Calu3 (cell line): Measurements from ENCODE around the gene KDM2A. TPM values are rescaled to one million over a fixed set of nuclear protein-coding genes. Genes with fewer than 3 reads are reported as not detected.

Experiments used
- BruUV-seq: library from RNA; stranded (reverse); fragments of 400-500 nt; replicated peaks from 2 replicates; lab custom pipeline; 2021; lab: Mats Ljungman, UMichigan
- CTCF ChIA-PET: fragments of 300-600 bp; sonication (Branson Sonifier 250); formaldehyde crosslinking; loops from one replicate; lab custom pipeline; 2022; ENCODE audit warnings: antibody characterized with exemption; lab: Charles Lee
- DNase-seq: peaks from one replicate; pipeline ENCODE4 v3.0.0; 2022
- H3K27ac Mint-ChIP-seq: one replicate; pipeline ENCODE4 v1.8.0; 2022; ENCODE audit warnings: mixed read lengths; ENCODE audit not compliant: unreplicated experiment
- H3K27me3 Mint-ChIP-seq: one replicate; pipeline ENCODE4 v1.8.0; 2022; ENCODE audit warnings: mixed read lengths; ENCODE audit not compliant: unreplicated experiment
- H3K36me3 Mint-ChIP-seq: one replicate; pipeline ENCODE4 v1.8.0; 2022; ENCODE audit warnings: mild to moderate bottlenecking, moderate library complexity, mixed read lengths; ENCODE audit not compliant: insufficient read depth, unreplicated experiment
- H3K4me1 Mint-ChIP-seq: one replicate; pipeline ENCODE4 v1.8.0; 2022; ENCODE audit warnings: mild to moderate bottlenecking, low read depth, mixed read lengths; ENCODE audit not compliant: unreplicated experiment
- H3K4me3 Mint-ChIP-seq: one replicate; pipeline ENCODE4 v1.8.0; 2022; ENCODE audit warnings: mild to moderate bottlenecking, low read depth, moderate library complexity, mixed read lengths; ENCODE audit not compliant: unreplicated experiment
- H3K9me3 Mint-ChIP-seq: one replicate; pipeline ENCODE4 v1.8.0; 2022; ENCODE audit warnings: low read depth, mixed read lengths; ENCODE audit not compliant: unreplicated experiment
- CTCF ChIP-seq: fragments of 200-600 bp; IDR thresholded peaks from one replicate; pipeline ENCODE4 v1.8.0; 2022; ENCODE audit warnings: antibody characterized with exemption; ENCODE audit not compliant: unreplicated experiment
- intact Hi-C: fragments of 100-400 bp; cut with micrococcal nuclease; formaldehyde crosslinking; loops from one replicate; pipeline ENCODE4 v1.10.0; 2022; ENCODE audit not compliant: unreplicated experiment
- total RNA-seq: library from RNA; stranded (reverse); gene quantifications from 2 replicates; pipeline ENCODE4 v1.2.3, GENCODE V29; 2022

The KDM2A gene
- total RNA-seq, 1 experiment from 2014 or later, result 73.2 TPM

- CTCF ChIA-PET, result no interaction called here
- Mint-ChIP-seq H3K4me1 (no peaks in the 10 kb centered on the region), H3K27ac (no peak overlapping the region), H3K36me3 (peaks cover 17% of the 10 kb centered on the region), H3K4me3 (no peak overlapping the region), H3K9me3 (no peaks in the 10 kb centered on the region), H3K27me3 (no peaks in the 10 kb centered on the region)
- no peak for DNase-seq
- intact Hi-C loops, result no loop called here
- TF ChIP-seq CTCF, result no peak
- BruUV-seq, result no TSS peak
Observed at GRCh38 chr11:67178878-67179277, 59.8 kb downstream of the KDM2A start.

- CTCF ChIA-PET, result no interaction called here
- H3K27me3 Mint-ChIP-seq, result no peaks in the 10 kb centered on the region
- H3K4me3 Mint-ChIP-seq, result no peak overlapping the region
- no peak for DNase-seq
- H3K4me1 Mint-ChIP-seq, result no peaks in the 10 kb centered on the region
- no TSS peak for BruUV-seq
- intact Hi-C loops, result no loop called here
- no peak for TF ChIP-seq CTCF
- H3K27ac Mint-ChIP-seq, result no peak overlapping the region
- H3K9me3 Mint-ChIP-seq, result no peaks in the 10 kb centered on the region
- H3K36me3 Mint-ChIP-seq, result peaks cover 17% of the 10 kb centered on the region
Observed at GRCh38 chr11:67179892-67180490, 60.9 kb downstream of the KDM2A start.

- H3K27me3 Mint-ChIP-seq, result no peaks in the 10 kb centered on the region
- H3K4me1 Mint-ChIP-seq, result no peaks in the 10 kb centered on the region
- no TSS peak for BruUV-seq
- no peaks in the 10 kb centered on the region for H3K9me3 Mint-ChIP-seq
- H3K36me3 Mint-ChIP-seq, result peaks cover 13% of the 10 kb centered on the region
- H3K4me3 Mint-ChIP-seq, result no peak overlapping the region
- intact Hi-C loops, result no loop called here
- TF ChIP-seq CTCF, result no peak
- CTCF ChIA-PET, result no interaction called here
- no peak for DNase-seq
- no peak overlapping the region for H3K27ac Mint-ChIP-seq
Observed at GRCh38 chr11:67194096-67194495, 75.0 kb downstream of the KDM2A start.

- H3K4me1 Mint-ChIP-seq, result no peaks in the 10 kb centered on the region
- H3K9me3 Mint-ChIP-seq, result no peaks in the 10 kb centered on the region
- no TSS peak for BruUV-seq
- CTCF ChIA-PET, result no interaction called here
- DNase-seq, result no peak
- H3K36me3 Mint-ChIP-seq, result peaks cover 4% of the 10 kb centered on the region
- no peak overlapping the region for H3K4me3 Mint-ChIP-seq
- intact Hi-C loops, result no loop called here
- TF ChIP-seq CTCF, result no peak
- no peak overlapping the region for H3K27ac Mint-ChIP-seq
- H3K27me3 Mint-ChIP-seq, result no peaks in the 10 kb centered on the region
Observed at GRCh38 chr11:67195971-67196456, 77.0 kb downstream of the KDM2A start.
